Activated naive CD4-positive, alpha-beta T cell treated with anti-CD3 and anti-CD28 coated beads, Interleukin-2, amount 50 U/mL, for 72 hours (primary cell): ENCODE results near the gene FAAP100. TPM values are rescaled to one million over a fixed set of nuclear protein-coding genes. Genes with fewer than 3 reads are reported as not detected.

Source experiments
- ATAC-seq, 2 donors: fragments of 150-1000 bp; cut with Tn5 transposase; 2 replicates each; pipeline ENCODE4 v1.10.0; 2021; ENCODE audit warnings: mild to moderate bottlenecking in 2 of 2, moderate library complexity in 2 of 2
- DNase-seq, 2 donors: peaks; one replicate each; pipeline ENCODE4 v3.0.0; 2021 to 2022; ENCODE audit warnings: low spot score in 2 of 2
- H3K27ac Mint-ChIP-seq, 2 donors: one replicate each; pipeline ENCODE4 v1.8.0; 2022; ENCODE audit warnings: mild to moderate bottlenecking in 2 of 2, mixed read lengths in 2 of 2
- H3K36me3 Mint-ChIP-seq, 2 donors: one replicate each; pipeline ENCODE4 v1.8.0; 2022; ENCODE audit warnings: mixed read lengths in 2 of 2
- H3K9me3 Mint-ChIP-seq, 2 donors: one replicate each; pipeline ENCODE4 v1.8.0; 2022; ENCODE audit warnings: mixed read lengths in 2 of 2
- total RNA-seq, 2 donors: library from RNA; stranded (reverse); gene quantifications; one replicate each; pipeline ENCODE4 v1.2.3, GENCODE V29; 2022

Gene FAAP100
- total RNA-seq, 2 donors from 2014 or later = 19.8 to 37.9 TPM

DNA sequence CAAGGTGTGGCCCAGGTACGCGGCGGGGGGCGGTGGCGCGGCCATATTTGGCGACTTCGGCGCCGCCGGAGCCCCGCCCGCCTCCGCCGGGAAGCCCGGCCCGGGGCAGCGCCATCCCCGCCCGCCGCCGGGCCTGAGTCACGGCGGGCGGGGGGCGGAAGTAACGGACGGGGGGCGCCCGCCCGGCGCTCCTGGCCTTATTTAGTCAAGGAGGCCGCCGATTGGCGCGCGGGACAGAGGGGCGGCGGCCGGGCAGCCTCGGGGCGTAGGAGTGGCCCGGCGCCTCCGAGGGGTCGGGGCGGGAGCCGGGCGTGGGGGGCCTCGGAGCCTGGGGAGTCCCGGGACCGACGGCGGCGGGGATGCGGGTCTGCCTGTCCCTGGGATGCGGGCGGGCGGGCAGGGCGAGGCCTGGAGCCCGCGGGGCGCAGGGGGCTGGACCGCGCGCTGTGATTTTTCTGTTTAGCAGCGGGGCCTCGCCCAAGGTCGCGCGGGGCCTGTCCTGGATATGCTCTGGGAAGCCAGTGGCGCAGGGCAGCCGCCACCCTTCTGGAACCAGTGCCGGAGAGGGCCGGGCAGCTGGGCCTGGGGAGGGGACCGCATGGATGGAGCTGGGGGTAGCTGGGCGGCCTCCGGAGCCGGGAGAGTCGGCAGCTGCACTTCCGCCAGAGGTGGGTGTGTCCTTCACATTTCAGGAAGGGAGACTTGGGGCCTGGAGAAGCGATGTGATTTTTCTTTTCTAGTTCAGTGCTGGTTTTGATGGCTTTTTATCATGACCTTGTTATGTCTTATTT lies 37.2 kb downstream of the FAAP100 start:
- Mint-ChIP-seq H3K9me3 (peaks cover 0 to 3% of the 10 kb centered on the region in 2 donors), H3K36me3 (peaks cover 24 to 34% of the 10 kb centered on the region in 2 donors), H3K27ac (peak overlapping the region; percentile 60 to 83)
- ATAC-seq (peak; percentile 34 to 58), DNase-seq (peak; percentile 75 to 85)

DNA sequence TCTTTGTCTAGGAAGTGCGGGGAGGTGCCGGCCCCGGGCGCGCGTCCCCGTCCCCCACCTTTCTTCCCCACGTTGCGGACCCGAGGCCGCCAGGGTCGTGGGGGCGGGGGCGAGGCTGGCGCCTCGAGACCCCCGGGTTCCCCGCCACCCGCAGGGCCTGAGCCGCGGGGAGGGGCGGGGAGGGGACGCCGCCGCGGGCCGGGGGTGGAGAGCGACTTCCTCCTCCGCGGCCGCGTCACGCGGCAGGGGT lies 37.7 kb downstream of the FAAP100 start:
- Mint-ChIP-seq H3K27ac (no peak overlapping the region), H3K36me3 (peaks cover 29 to 39% of the 10 kb centered on the region in 2 donors), H3K9me3 (peaks cover 0 to 3% of the 10 kb centered on the region in 2 donors)
- DNase-seq (peak in 1 of 2 donors; percentile 50), ATAC-seq (peak in 1 of 2 donors; percentile 1)

DNA sequence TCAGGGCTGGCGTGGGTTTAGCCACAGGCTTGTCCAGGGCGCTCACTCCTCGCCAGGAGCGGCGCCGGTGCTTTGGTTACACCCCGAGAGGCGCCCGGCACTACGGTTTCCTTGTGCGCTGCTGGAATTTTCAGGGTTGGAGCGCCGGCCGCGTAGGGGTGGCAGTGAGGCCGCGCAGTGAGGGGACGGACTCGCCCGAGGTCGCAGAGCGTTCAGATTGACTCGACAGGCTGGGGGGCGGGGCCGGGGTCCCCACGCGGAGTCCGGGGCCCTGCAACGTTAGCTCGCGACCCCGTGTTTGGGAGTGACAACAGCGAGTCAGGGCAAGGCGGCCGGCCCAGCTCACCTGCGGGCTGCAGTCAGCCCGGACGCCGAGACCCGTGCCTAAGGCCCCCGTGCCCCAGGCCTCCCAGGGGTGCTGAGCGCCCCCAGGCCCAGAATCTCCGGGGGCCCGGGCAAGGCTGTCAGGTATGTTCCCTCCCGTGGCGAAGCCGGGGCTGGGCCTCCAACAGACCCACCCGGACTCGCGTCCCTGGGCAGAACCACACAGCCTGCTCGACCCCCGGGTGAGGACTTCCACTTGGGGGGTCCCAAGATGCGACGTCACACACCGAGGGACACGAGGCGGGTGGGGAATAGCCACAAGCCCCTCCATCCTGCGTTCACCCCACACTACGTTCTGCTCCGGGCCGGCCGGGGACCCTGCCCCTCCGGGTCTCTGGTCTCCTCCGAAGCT lies 38.2 kb downstream of the FAAP100 start:
- peaks cover 0 to 3% of the 10 kb centered on the region in 2 donors for H3K9me3 Mint-ChIP-seq
- ATAC-seq (peak; percentile 4), DNase-seq (peak; percentile 56 to 74)
- H3K27ac Mint-ChIP-seq = peak overlapping the region; percentile 88 to 92
- H3K36me3 Mint-ChIP-seq = peaks cover 34 to 44% of the 10 kb centered on the region in 2 donors

DNA sequence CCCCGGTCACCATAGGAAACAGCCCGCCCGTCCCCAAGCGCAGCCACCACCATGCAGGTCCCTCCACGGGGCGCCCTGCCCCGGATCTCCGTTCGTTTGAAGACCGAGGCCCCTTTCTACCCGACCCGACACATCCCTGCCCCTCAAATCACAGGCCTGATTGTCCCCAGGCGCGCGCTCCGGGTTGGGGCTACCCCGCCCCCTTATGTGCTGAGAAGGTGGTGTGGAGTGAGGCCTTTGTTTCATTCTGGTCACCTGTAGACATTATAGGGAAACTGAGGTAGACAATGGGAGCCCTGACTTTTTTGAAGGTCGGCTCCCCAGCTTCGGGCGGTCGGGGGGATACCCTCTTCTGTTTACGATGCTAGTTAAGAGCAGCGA lies 38.8 kb downstream of the FAAP100 start:
- Mint-ChIP-seq H3K27ac (peak overlapping the region; percentile 88 to 92), H3K9me3 (peaks cover 0 to 3% of the 10 kb centered on the region in 2 donors), H3K36me3 (peaks cover 38 to 46% of the 10 kb centered on the region in 2 donors)
- ATAC-seq (peak; percentile 28 to 38), DNase-seq (peak; percentile 73)

DNA sequence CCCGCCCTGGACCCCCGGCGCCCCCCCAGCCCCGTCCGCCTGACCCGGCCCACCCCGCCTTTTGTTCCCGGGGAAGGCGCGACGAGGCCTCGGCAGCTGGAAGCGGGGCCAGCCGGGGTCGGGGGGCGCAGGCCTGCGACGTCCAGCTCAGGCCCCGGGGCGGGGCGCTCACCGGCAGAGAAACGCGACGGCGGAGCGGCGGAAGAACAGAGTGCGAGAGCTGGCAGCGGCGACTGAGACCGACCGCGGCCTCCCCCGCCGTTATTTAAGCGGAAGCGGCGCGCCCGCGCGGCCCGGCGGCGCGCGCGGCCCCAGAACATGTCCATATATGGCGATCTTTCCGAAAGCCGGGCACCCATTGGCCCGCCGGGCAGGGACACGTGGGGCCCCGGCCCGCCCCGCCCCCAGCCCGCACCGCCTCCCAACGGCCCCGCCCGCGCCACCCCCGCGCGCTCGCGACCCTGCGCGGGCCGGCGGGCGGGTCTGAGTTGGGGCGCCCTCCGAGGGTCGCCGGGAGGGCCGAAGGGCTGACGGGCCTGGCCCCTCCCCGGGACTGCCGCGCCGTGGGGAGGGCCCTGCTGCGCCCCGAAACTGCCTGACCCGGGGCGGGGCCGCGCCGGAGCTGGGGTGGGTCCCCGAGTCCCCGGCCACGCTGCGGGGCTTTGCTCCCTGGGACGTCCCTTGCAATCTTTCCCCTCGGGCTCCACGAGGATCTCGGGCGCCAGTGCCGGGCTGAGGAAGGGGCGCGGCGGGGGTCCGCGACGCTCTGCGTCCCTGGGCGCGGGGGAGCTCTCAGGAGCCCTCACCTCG lies 39.4 kb downstream of the FAAP100 start, which contains the start of gene ACTG1:
Gene ACTG1, minus strand, starts transcription at position 238 of the 810 bp plus-strand sequence. CDS start 445 bp downstream, outside the sequence.
- DNase-seq (peak; percentile 91 to 94), ATAC-seq (peak; percentile 64 to 66)
- peak within 1 kb of the TSS; percentile 88 to 98 for H3K27ac Mint-ChIP-seq
- H3K36me3 Mint-ChIP-seq = peaks cover 38 to 46% of the 10 kb centered on the region in 2 donors
- peaks cover 0 to 3% of the 10 kb centered on the region in 2 donors for H3K9me3 Mint-ChIP-seq

DNA sequence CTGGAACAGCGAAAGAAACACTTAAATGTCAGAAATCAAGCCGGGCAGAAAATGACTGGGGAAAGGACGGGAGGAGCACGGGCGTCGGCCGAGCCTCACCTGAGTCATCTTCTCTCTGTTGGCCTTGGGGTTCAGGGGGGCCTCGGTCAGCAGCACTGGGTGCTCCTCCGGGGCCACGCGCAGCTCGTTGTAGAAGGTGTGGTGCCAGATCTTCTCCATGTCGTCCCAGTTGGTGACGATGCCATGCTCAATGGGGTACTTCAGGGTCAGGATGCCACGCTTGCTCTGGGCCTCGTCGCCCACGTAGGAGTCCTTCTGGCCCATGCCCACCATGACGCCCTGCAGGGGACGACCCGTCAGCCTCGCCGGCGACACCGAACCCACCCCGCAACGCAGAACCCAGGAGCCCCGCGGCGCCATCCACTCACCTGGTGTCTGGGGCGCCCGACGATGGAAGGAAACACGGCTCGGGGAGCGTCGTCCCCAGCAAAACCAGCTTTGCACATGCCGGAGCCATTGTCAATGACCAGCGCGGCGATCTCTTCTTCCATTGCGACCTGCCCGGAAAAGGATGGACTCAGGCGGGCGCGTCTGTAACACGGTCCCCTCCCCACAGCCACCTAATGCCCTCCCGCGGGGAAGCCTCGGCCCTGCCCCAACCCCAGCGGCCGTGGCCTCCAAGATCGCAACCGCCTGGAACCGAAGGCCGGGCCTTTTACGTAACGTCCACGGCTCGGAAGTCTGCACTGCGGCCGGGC lies 40.2 kb downstream of the FAAP100 start:
- peaks cover 0 to 3% of the 10 kb centered on the region in 2 donors for H3K9me3 Mint-ChIP-seq
- peaks cover 38 to 46% of the 10 kb centered on the region in 2 donors for H3K36me3 Mint-ChIP-seq
- ATAC-seq (peak in 1 of 2 donors; percentile 4), DNase-seq (no peak)
- H3K27ac Mint-ChIP-seq = peak overlapping the region; percentile 87 to 98

DNA sequence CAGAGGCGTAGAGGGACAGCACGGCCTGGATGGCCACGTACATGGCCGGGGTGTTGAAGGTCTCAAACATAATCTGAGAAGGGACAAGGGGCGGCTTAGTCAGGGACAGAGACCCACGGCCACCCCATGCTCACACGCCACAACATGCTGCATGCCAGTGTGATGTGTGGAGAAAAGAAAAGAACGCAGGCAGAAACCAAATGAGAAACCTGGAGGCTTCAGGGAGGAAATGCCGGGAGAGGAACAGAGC lies 40.7 kb downstream of the FAAP100 start:
- H3K36me3 Mint-ChIP-seq = peaks cover 38 to 46% of the 10 kb centered on the region in 2 donors
- H3K9me3 Mint-ChIP-seq = peaks cover 0 to 3% of the 10 kb centered on the region in 2 donors
- H3K27ac Mint-ChIP-seq = peak overlapping the region; percentile 87 to 98
- ATAC-seq = no peak
- DNase-seq = no peak

DNA sequence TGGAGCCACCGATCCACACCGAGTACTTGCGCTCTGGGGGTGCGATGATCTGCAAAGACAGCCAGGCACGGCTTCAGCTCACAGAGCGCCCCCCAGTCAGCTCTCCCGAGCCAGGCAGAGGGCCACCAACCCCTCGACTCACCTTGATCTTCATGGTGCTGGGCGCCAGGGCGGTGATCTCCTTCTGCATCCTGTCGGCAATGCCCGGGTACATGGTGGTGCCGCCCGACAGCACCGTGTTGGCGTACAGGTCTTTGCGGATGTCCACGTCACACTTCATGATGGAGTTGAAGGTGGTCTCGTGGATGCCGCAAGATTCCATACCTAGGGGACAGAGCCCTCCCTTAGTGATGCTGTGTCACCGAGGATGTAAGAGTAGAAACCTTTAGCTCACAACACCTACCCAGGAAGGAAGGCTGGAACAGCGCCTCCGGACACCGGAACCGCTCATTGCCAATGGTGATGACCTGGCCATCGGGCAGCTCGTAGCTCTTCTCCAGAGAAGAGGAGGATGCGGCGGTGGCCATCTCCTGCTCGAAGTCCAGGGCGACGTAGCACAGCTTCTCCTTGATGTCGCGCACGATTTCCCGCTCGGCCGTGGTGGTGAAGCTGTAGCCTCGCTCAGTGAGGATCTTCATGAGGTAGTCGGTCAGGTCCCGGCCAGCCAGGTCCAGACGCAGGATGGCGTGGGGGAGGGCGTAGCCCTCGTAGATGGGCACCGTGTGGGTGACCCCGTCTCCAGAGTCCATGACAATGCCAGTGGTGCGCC lies 41.2 kb downstream of the FAAP100 start:
- H3K27ac Mint-ChIP-seq = peak overlapping the region; percentile 87 to 98
- no peak for ATAC-seq

DNA sequence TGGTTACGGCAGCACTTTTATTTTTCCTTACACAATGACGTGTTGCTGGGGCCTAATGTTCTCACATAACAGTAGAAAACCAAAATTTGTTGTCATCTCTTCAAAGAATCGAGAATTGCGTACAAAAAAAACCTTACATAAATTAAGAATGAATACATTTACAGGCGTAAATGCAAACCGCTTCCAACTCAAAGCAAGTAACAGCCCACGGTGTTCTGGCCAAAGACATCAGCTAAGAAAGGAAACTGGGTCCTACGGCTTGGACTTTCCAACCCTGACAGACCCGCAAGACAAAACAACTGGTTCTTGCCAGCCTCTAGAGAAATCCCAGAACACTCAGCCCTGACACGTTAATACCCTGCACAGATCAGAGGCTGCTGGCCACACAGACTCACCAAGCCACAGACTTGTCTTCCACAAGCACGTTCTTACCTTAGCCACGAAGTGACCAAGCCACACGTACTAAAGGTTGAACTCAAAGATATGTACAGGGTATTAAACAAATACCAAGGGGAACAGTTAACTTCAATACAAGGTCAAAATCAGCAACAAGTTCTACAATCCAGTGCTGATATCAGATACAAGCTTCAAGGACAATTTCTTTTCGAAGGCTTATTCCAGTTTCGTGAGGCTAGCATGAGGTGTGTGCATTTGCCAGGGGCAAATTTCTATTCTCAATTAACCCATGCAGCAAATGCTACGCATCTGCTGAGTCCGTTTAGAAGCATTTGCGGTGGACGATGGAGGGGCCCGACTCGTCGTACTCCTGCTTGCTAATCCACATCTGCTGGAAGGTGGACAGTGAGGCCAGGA lies 42.0 kb downstream of the FAAP100 start:
- DNase-seq (no peak), ATAC-seq (no peak)
- Mint-ChIP-seq H3K36me3 (peaks cover 38 to 44% of the 10 kb centered on the region in 2 donors), H3K9me3 (peaks cover 0 to 3% of the 10 kb centered on the region in 2 donors), H3K27ac (peak overlapping the region; percentile 87 to 98)

More for the DNA sequence above, 41.2 kb downstream of the FAAP100 start:
- peaks cover 0 to 3% of the 10 kb centered on the region in 2 donors for H3K9me3 Mint-ChIP-seq
- peak in 1 of 2 donors; percentile 61 for DNase-seq
- peaks cover 38 to 46% of the 10 kb centered on the region in 2 donors for H3K36me3 Mint-ChIP-seq

DNA sequence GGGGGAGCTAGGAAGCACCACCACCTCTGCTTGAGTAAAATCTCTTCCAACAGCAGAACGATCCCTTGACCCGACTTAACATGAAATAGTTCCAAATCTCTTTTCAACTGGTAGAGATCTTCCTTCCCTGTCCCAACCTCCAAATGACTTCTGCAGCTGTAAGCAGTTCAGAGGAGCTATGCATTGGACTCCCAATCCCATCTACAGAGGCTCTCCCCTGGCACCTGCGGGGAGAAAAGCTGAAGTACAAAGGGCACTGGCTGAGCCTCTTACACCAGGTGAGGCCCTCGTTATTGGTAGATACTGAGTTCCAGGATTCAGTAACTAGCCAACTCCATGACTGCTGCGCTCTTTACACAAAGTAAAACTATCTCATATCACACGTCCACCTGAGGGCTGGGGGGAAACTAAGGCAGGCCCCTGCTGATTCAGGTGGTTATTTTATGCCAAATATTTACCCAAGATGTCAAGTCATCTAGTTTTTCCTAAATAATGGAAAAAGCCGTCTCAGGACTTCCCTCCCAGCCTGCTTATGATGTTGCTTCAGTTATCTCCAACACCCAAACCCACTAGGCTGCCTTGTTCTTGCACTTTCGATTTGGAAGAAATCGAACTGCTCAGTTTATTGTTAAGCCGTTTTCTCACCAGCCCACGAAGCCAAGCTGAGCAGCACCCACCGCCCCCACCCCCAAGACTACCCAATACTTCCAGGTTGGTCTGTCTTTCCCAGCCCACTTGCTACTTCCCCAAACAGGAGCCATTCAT lies 42.8 kb downstream of the FAAP100 start:
- DNase-seq = no peak
- Mint-ChIP-seq H3K9me3 (peaks cover 0 to 3% of the 10 kb centered on the region in 2 donors), H3K27ac (peak overlapping the region; percentile 87 to 98), H3K36me3 (peaks cover 38 to 41% of the 10 kb centered on the region in 2 donors)
- ATAC-seq = no peak

DNA sequence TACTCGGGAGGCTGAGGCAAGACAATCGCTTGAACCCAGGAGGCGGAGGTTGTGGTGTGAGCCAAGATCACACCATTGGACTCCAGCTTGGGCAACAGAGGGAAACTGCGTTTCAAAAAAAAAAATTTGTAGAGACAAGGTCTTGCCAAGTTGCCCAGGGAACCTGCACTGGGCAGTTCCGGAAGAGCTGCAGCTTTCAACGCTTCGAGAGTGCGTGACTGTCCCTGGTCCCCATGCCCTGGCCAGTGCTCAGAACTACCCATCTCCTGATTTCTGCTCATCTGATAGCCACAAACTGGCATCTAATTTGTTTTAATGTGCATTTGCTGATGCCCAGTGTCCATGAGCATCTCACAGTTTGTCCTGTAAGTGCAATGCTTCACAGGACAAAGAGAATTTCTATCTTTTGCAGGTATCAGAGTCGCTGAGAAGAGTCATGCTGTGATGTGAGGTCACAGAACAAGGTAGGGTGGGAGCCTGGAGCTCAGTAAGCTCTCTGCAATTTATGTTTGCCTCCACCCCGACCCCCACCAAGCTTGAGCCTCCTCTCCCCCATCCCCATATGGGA lies 43.4 kb downstream of the FAAP100 start:
- Mint-ChIP-seq H3K27ac (peak overlapping the region; percentile 87 to 98), H3K36me3 (peaks cover 38 to 39% of the 10 kb centered on the region in 2 donors), H3K9me3 (peaks cover 0 to 3% of the 10 kb centered on the region in 2 donors)
- ATAC-seq = no peak
- no peak for DNase-seq

DNA sequence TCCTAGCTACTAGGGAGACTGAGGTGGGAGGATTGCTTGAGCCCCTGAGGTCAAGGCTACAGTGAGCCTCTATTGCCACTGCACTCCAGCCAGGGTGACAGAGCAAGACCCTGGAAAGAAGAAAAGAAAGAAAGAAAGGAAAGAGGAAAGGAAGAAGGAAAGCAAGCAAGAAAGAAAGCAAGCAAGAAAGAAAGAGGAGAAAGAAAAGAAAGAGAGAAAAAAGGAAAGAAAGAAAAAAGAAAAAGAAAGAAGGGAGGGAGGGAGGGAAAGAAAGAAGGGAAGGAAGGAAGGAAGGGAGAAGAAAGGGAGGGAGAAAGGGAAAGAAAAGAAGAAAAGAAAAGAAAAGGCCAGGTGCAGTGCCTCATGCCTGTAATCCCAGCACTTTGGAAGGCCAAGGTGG lies 48.5 kb downstream of the FAAP100 start:
- ATAC-seq = no peak
- no peak overlapping the region for H3K27ac Mint-ChIP-seq

DNA sequence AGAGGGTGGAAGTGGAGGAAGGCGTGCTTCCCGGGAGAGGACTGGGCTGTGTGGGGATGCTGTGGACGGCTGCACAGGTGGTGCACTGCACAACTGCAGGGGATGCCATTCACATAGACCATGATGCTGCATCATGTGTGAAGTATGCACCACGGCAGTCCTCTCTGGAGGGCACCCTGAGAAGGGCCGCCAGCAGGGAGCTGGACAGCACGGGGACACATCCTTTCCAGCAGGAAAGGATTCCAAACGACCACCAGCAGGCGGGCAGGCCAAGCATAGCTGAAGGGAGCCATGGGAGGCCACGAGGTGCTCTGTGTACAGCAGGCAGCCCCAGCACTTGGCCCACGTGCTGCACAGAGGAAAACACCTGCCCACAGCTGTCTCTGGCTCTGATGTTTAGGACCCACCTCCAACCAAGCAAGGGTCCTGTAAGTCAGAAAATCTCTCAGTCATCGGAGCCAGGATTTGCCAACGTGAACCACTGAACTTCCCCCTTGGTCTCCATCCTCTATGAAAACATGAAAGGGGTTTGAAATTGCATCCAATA lies 49.6 kb downstream of the FAAP100 start:
- no peak for DNase-seq
- ATAC-seq = peak in 1 of 2 donors; percentile 24
- Mint-ChIP-seq H3K27ac (no peak overlapping the region), H3K36me3 (no peaks in the 10 kb centered on the region), H3K9me3 (no peaks in the 10 kb centered on the region)

More for the DNA sequence above, 48.5 kb downstream of the FAAP100 start:
- peaks cover 0 to 1% of the 10 kb centered on the region in 2 donors for H3K36me3 Mint-ChIP-seq
- DNase-seq = no peak
- H3K9me3 Mint-ChIP-seq = no peaks in the 10 kb centered on the region

DNA sequence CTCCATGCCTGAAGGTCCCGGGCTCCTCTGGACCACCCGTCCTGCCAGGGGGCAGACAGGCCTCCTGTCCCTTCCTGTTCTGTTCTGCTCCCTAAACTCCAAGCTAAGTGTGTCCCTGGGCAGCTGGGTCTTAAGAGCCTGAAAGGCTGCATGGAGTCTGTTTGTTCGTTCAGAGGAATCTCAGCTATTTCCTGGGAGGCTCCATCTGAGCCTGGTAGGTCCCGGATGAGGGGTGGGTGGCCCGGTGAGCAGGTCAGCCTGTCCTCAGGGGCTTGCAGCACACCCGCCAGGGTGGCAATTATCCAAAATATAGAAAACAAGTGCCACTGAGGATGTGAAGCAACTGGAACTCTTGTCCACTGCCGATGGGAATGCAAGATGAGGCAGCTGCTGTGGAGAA lies 52.1 kb downstream of the FAAP100 start:
- Mint-ChIP-seq H3K9me3 (no peaks in the 10 kb centered on the region), H3K27ac (no peak overlapping the region), H3K36me3 (no peaks in the 10 kb centered on the region)
- no peak for ATAC-seq
- no peak for DNase-seq
